Upper lobe of left lung (tissue), 6 donors: ENCODE results near the gene SEMA6C. TPM values are rescaled to one million over a fixed set of nuclear protein-coding genes. Genes with fewer than 3 reads are reported as not detected.
"Not testable (repeated sequence)": the region's sequence is repeated elsewhere in the genome, so short reads cannot be mapped to it uniquely, and the experiment has no call there.

Source experiments
- ATAC-seq, 2 donors: fragments of 200-7000 bp; cut with Tn5 transposase; one replicate each; pipeline ENCODE4 v1.9.1; 2022; ENCODE audit warnings: mild to moderate bottlenecking in 2 of 2, moderate library complexity in 2 of 2; ENCODE audit not compliant: low FRiP score in 2 of 2
- DNase-seq, 2 donors: peaks; one replicate each; pipeline ENCODE4 v3.0.0-alpha.2; 2019 to 2020
- H3K27ac ChIP-seq, 4 donors: fragments of 200-600 bp; sonication (generic); one replicate each; pipeline ENCODE4 v1.5.1; 2016 to 2019
- H3K27me3 ChIP-seq, 4 donors: fragments of 200-600 bp; sonication (generic); one replicate each; pipeline ENCODE4 v1.5.1; 2017 to 2019
- H3K36me3 ChIP-seq, 4 donors: fragments of 200-600 bp; sonication (generic); one replicate each; pipeline ENCODE4 v1.5.1; 2016 to 2019
- H3K4me1 ChIP-seq, 4 donors: fragments of 200-600 bp; sonication (generic); one replicate each; pipeline ENCODE4 v1.5.1; 2018 to 2019
- H3K4me3 ChIP-seq, 4 donors: fragments of 200-600 bp; sonication (generic); one replicate each; pipeline ENCODE4 v1.5.1; 2017 to 2019; ENCODE audit warnings: mild to moderate bottlenecking in 2 of 4, moderate library complexity in 1 of 4
- H3K9me3 ChIP-seq, 4 donors: fragments of 200-600 bp; sonication (generic); one replicate each; pipeline ENCODE4 v1.5.1; 2018 to 2019
- EP300 ChIP-seq, 4 donors: sonication (generic); formaldehyde crosslinking; IDR thresholded peaks; one replicate each; pipeline ENCODE4 v1.5.1; 2017; ENCODE audit warnings: antibody characterized with exemption in 4 of 4, control low read depth in 2 of 4
- POLR2A ChIP-seq, 4 donors: fragments of 450-650 bp; IDR thresholded peaks; one replicate each; pipeline ENCODE4 v1.5.1; 2016 to 2017; ENCODE audit warnings: antibody characterized with exemption in 4 of 4, mild to moderate bottlenecking in 2 of 4
- POLR2AphosphoS5 ChIP-seq, 2 donors: sonication (generic); formaldehyde crosslinking; IDR thresholded peaks; one replicate each; pipeline ENCODE4 v1.5.1; 2017; ENCODE audit warnings: antibody characterized with exemption in 2 of 2
- WGBS, 2 donors: methylation state at CpG; one replicate each; pipeline ENCODE4 v1.1.5; 2017 to 2018; 5-methylcytosine and 5-hydroxymethylcytosine counted together
- total RNA-seq, 6 donors: library from RNA; depleted of rRNA in 4 of 6; stranded (reverse); fragments of >200 nt in 4 of 6; gene quantifications; one replicate each; pipeline versions ENCODE4 v1.1.0 to v1.2.1, GENCODE V29; 2016 to 2021
- TF ChIP-seq, protein P1 (sequence below), 6 experiments: fragments of 450-650 bp in 4 of 6; fragments of 200-600 bp in 2 of 6; sonication (generic) in 2 of 6; IDR thresholded peaks; one replicate each; pipeline ENCODE4 v1.5.1; 2016 to 2019; ENCODE audit warnings: antibody characterized with exemption in 6 of 6
- donor health status: DM: no; HTN: no; CAD: no; lungs with moderate emphysema.
- donor health status: DM: no; HTN: yes; CAD: no; lungs with severe emphysema.

Gene SEMA6C
- total RNA-seq, 6 donors from 2014 or later = 2.1 to 13.6 (median 5.8) TPM

DNA sequence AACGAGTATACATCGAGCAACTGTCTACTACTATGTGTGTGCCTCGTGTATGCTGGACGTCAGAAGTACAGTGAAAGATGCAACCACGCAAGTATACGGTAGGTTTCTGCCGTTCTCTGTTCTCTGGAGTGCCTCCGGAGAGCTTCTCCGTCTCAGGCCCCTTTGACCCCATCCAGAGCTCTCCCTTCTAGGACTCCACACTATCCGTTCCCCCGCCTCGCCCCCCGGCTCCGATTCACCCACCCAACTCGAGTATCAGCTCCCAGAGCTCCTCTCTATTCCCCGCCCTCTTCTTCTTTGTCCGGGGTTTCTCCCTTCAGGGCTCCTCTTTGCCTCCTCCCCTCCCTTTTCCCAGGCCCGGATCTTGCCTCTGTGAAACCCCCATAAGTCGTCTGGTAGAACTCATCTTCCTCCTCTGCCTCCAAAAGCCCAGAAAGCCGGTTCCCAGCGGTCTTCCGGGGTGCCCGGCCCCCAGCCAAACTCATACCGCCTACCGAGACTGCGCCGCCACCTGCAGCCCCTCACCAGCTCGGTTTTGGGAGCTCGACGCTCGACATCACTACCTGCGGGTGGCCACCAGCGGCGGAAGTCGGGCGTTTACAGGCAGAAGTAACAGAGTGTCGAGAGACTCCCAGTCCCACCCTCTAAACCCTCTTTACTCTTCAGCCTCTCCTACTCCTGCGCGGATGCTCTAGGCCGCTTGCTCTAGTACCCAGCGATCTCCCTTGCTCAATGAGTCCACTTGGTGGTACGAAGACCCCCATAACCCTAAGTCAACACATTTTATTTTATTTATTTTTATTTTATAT lies 43.4 kb upstream of the SEMA6C start, which contains the start of gene VPS72:
VPS72 (minus strand) TSS at position 561 of the 809 bp plus-strand sequence; CDS start at position 485, 76 bp downstream.
- Histone ChIP-seq H3K4me1 (peaks cover 12 to 26% (median 16%) of the 10 kb centered on the region in 4 donors), H3K36me3 (peaks cover 9 to 11% (median 10%) of the 10 kb centered on the region in 4 donors), H3K27me3 (no peaks in the 10 kb centered on the region), H3K9me3 (no peaks in the 10 kb centered on the region), H3K27ac (peak within 1 kb of the TSS; percentile 69 to 91 (median 86)), H3K4me3 (peak within 1 kb of the TSS; percentile 75 to 88 (median 82))
- WGBS, 2 donors = 1% methylated on average over 37 to 42 of the region's 42 CpGs
- DNase-seq = peak; percentile 90 to 94
- ATAC-seq = peak; percentile 96 to 99
- TF ChIP-seq POLR2A (IDR thresholded peaks at IDR 0.05) (peak in 3 of 4 donors; percentile 32 to 68 (median 43)), POLR2AphosphoS5 (IDR thresholded peaks at IDR 0.05) (peak; percentile 56 to 88), EP300 (IDR thresholded peaks at IDR 0.05) (peak in 1 of 4 donors; percentile 71)
- TF ChIP-seq, protein P1, sequence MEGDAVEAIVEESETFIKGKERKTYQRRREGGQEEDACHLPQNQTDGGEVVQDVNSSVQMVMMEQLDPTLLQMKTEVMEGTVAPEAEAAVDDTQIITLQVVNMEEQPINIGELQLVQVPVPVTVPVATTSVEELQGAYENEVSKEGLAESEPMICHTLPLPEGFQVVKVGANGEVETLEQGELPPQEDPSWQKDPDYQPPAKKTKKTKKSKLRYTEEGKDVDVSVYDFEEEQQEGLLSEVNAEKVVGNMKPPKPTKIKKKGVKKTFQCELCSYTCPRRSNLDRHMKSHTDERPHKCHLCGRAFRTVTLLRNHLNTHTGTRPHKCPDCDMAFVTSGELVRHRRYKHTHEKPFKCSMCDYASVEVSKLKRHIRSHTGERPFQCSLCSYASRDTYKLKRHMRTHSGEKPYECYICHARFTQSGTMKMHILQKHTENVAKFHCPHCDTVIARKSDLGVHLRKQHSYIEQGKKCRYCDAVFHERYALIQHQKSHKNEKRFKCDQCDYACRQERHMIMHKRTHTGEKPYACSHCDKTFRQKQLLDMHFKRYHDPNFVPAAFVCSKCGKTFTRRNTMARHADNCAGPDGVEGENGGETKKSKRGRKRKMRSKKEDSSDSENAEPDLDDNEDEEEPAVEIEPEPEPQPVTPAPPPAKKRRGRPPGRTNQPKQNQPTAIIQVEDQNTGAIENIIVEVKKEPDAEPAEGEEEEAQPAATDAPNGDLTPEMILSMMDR (IDR thresholded peaks at IDR 0.05) = peak in 5 of 6 experiments; percentile 30 to 61 (median 41)

DNA sequence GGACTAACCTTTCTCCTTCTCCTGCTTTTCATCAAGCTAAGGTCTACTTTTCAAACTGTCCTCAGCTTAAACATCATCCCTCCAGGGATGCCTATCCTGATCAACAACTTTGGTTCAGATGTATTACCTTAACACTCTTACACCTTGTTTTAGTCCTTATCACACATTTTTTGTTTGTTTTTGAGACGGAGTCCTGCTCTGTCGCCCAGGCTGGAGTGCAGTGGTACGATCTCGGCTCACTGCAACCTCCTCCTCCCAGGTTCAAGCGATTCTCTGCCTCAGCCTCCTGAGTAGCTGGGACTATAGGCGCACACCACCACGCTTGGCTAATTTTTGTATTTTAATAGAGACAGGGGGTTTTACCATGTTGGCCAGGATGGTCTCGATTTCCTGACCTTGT lies 42.2 kb upstream of the SEMA6C start:
- DNase-seq = not testable (repeated sequence)
- H3K4me3 ChIP-seq = peak overlapping the region in 3 of 4 donors; percentile 75 to 88 (median 87)

DNA sequence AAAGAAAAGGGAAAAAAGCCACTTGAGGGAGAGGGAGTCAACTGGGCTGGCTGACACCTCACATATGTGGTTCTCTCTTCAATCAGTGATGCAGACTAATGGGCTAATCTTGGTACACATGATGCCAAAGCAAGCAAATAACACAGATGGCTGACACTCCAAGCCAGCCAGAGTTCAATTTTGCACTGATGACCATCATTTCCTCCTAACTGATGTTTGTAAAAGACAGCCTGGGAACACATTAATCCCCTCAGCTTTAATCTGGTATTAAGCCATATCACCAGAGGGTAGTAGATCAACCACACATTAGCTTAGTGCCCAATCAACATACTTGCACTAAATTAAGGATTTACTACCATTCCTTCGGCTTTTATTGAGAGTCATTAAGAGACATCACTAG lies 40.8 kb upstream of the SEMA6C start:
- Histone ChIP-seq H3K4me1 (peaks cover 12 to 26% (median 16%) of the 10 kb centered on the region in 4 donors), H3K27me3 (no peaks in the 10 kb centered on the region), H3K4me3 (no peak overlapping the region), H3K36me3 (peaks cover 23 to 38% (median 35%) of the 10 kb centered on the region in 4 donors), H3K9me3 (no peaks in the 10 kb centered on the region), H3K27ac (no peak overlapping the region)
- 94% methylated on average over 1 of the region's 1 CpG for WGBS, 2 donors
- no peak for DNase-seq
- TF ChIP-seq POLR2A (IDR thresholded peaks at IDR 0.05) (no peak), POLR2AphosphoS5 (IDR thresholded peaks at IDR 0.05) (no peak), EP300 (IDR thresholded peaks at IDR 0.05) (no peak)
- TF ChIP-seq, protein P1 (IDR thresholded peaks at IDR 0.05) = no peak
- ATAC-seq = no peak

More for the DNA sequence above, 42.2 kb upstream of the SEMA6C start:
- H3K9me3 ChIP-seq, ATAC-seq, H3K27me3 ChIP-seq: not testable (repeated sequence)
- H3K36me3 ChIP-seq = peaks cover 20 to 23% (median 21%) of the 10 kb centered on the region in 4 donors
- H3K27ac ChIP-seq = peak overlapping the region in 1 of 4 donors; percentile 91
- H3K4me1 ChIP-seq = peaks cover 12 to 26% (median 16%) of the 10 kb centered on the region in 4 donors
- WGBS, 2 donors = 64 to 70% methylated on average over 8 of the region's 8 CpGs

DNA sequence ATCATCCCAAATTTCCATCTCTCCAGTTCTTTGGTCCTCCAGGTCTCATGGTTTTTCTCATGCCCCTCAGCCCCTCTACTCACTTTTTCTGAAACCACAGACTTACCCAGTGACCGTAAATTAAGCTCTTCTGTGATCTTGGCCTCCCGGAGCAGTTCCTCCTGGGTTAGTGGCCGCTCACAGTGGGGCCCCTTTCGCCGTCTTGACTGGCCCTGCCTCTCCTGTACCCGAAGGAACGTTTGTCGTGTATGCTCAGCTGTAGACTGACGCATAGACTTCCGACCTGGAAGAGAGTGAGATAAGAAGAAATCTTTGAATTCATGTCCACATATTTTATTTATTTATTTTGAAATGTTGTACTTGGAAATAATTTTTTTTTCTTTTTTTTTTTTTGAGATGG lies 37.8 kb upstream of the SEMA6C start:
- peaks cover 42 to 68% (median 64%) of the 10 kb centered on the region in 4 donors for H3K36me3 ChIP-seq

More for the DNA sequence above, 37.8 kb upstream of the SEMA6C start:
- no peak overlapping the region for H3K4me3 ChIP-seq
- peaks cover 10 to 16% (median 13%) of the 10 kb centered on the region in 4 donors for H3K4me1 ChIP-seq
- H3K9me3 ChIP-seq = no peaks in the 10 kb centered on the region
- DNase-seq (peak in 1 of 2 donors; percentile 23), ATAC-seq (no peak)
- H3K27ac ChIP-seq = no peak overlapping the region
- no peak for TF ChIP-seq EP300 (IDR thresholded peaks at IDR 0.05)
- TF ChIP-seq POLR2A (IDR thresholded peaks at IDR 0.05) = no peak
- no peak for TF ChIP-seq POLR2AphosphoS5 (IDR thresholded peaks at IDR 0.05)
- TF ChIP-seq, protein P1 (IDR thresholded peaks at IDR 0.05) = no peak
- WGBS, 2 donors = 92 to 96% methylated on average over 10 of the region's 10 CpGs
- H3K27me3 ChIP-seq = no peaks in the 10 kb centered on the region
